CD4-positive, alpha-beta T cell treated with Interleukin-21 for 1 hour (primary cell): ENCODE results near the gene CD83.

Experiments
- DNase-seq: peaks from one replicate; pipeline ENCODE4 v3.0.0-alpha.2; 2020

CD83 gene

GRCh38 chr6:14092316-14092715, 25.3 kb upstream of the CD83 start:
- no peak for DNase-seq

GRCh38 chr6:14092838-14093789, 24.5 kb upstream of the CD83 start:
- no peak for DNase-seq

DNA sequence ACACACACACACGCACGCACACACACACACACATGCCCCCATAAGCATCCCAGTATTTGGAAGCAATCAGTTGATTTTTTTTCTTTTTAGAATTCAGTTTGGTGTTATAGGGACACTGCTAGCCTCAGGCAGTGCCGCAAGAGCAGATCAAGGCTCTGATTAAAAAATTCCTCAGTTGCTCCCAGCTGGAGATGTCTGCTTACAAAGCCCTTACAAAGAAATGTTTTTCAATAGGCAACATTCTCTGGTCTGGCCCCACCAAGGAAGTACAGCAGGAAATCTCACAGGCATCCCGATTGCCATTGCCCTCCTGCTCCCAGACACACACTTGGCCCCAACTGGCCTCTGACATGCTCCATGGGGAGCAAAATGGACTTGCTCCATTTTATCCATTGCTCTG, 22.9 kb upstream of the CD83 start:
- no peak for DNase-seq

- DNase-seq: no peak
Observed at GRCh38 chr6:14095437-14095836, 22.1 kb upstream of the CD83 start.

DNA sequence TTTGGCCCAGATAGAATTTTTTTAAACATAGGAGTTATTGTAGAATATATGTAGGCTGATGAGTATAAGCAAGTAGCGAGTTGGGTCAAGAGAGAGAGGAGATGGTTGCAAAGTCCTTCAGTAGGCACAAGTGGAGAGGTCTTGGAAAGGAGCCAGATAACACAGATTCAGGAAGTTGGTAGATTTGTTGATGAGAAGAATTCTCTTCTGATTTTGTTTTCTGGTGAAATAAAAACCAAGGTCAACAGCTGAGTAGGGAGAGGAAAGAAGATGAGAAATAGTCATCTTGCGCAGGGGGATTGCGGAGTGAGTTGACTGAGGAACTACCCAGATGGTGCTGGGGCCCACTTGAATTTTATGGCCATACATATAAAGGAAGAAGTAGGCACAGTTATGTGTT, 17.4 kb upstream of the CD83 start:
- DNase-seq: no peak

- no peak for DNase-seq
Observed at GRCh38 chr6:14100966-14101365, 16.6 kb upstream of the CD83 start.

DNA sequence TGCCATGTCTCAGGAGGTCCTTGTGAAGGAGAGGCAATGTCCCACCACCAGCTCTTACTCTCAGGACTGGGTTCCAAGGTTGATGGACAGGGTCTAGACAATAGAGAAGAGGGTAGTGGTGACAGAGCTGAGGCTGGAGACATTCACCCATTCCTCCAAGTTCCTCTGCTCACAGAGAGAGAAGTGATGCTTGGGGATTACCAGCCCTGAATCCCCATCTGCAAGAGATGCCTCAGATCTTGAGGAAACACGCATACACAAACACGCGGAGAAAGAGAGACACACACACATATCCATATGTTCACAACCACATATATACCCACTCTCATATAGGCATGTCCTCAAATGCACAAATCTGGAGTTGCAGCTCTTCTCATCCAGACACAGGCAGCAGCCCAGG, 15.2 kb upstream of the CD83 start:
- no peak for DNase-seq

GRCh38 chr6:14105547-14105946, 12.0 kb upstream of the CD83 start:
- no peak for DNase-seq

DNA sequence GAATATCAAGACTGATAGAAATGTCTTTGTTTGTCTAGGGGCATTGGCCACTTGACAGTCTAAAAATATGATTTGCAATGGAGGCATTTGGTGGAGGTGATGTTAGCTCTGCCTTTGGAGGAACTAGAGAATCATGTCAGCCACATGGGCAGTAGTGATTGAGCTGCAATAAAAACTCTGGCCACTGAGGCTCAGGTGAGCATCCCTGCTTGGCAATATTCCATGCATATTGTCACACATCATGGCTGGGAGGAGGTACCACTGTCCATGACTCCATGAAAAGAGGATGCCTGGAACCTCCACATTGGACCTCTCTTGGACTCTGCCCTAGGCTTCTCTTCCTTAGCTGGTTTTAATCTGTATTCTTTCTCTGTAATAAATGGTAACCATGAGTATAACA, 10.6 kb upstream of the CD83 start:
- DNase-seq: no peak

DNA sequence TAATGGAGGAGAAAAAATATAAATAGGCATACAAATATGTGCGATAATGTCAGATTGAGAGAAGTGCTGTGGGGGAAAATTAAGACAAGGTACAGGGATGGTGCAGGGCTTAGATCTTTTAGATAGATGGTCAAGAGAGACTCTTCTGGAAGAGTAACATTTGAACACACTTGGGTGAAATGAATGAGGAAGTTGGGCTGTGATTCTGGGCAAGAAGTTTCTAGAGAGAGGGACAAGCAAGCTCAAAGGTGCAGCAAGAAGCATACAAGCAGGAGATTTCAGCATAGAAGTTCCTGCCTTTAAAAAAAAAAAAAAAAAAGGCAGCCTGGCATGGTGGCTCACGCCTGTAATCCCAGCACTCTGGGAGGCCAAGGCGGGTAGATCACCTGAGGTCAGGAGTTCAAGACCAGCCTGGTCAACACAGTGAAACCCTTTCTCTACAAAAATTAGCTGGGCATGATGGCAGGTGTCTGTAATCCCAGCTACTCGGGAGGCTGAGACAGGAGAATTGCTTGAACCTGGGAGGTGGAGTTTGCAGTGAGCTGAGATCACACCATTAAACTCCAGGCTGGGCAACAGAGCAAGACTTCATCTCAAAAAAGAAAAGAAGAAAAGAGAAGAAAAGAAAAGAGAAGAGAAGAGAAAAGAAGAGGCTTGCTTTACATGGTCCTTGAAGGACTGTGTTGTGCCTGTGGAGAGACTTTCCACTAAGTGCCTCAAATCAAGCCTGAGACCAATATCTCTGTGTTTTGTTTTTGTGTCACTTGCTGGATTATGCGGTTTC, 9.7 kb upstream of the CD83 start:
- no peak for DNase-seq

- peak; percentile 49 for DNase-seq
Observed at GRCh38 chr6:14108571-14109410, 8.8 kb upstream of the CD83 start.

- DNase-seq: no peak
Observed at GRCh38 chr6:14109411-14109826, 8.2 kb upstream of the CD83 start.

- no peak for DNase-seq
Observed at GRCh38 chr6:14110001-14110818, 7.4 kb upstream of the CD83 start.

GRCh38 chr6:14113976-14114375, 3.6 kb upstream of the CD83 start:
- no peak for DNase-seq

DNA sequence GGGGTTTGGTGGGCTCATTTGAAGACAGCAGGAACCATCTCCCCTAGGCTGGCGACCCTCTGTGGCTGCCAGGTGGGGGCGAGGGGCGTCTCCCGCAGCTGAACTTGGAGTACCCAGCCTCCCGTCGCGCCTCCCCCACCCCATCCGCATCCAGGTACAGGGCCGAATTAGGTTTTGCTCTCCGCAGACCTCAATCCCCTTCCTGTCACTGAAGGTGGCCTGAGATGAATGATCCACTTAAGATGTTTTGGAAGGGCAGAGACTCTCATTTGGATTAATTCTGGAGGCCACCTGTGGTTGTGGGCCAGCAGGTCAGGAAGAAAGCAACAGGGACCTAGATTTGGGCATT, 493 bp downstream of the CD83 start:
- no peak for DNase-seq

GRCh38 chr6:14118446-14118845, 874 bp downstream of the CD83 start:
- DNase-seq: no peak

DNA sequence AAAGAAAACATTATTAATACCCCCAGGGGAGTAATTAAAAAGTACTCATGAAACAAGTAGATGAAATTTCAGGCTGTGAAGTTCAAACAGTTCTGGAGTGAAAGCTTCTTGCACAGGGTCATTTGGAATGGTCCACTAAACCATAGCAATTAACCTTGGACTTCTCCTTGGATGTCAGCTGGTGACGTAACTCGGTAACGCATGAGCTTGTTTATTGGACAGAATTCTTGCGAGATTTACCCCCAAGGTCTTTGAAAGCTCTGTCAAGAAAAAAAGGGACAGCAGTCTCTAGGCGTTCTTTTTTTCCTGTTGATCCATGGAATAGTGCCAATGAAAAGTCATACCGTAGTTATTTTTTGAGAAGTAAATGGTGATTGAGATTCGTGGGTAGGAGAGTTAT, 2.2 kb downstream of the CD83 start:
- no peak for DNase-seq

DNA sequence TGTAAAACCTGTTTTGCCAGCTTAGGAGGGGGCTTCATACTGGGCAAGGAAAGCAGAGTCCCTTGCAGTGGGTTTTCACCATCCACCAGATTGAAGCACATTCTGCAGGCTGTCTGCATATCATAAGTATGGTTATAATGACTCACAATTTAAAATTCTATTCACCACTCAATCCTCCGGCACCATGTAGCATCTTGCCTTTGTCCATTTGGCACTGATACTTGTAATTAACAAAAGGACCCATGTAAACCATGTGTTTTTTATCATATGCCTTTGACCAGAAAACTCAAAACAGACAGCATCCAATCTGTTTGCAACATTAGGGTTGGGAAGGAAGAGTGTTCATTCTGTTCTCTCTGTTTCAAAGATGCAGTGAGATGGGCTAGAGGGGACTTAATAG, 3.0 kb downstream of the CD83 start:
- DNase-seq: no peak

GRCh38 chr6:14121936-14122344, 4.4 kb downstream of the CD83 start:
- DNase-seq: peak; percentile 43

DNA sequence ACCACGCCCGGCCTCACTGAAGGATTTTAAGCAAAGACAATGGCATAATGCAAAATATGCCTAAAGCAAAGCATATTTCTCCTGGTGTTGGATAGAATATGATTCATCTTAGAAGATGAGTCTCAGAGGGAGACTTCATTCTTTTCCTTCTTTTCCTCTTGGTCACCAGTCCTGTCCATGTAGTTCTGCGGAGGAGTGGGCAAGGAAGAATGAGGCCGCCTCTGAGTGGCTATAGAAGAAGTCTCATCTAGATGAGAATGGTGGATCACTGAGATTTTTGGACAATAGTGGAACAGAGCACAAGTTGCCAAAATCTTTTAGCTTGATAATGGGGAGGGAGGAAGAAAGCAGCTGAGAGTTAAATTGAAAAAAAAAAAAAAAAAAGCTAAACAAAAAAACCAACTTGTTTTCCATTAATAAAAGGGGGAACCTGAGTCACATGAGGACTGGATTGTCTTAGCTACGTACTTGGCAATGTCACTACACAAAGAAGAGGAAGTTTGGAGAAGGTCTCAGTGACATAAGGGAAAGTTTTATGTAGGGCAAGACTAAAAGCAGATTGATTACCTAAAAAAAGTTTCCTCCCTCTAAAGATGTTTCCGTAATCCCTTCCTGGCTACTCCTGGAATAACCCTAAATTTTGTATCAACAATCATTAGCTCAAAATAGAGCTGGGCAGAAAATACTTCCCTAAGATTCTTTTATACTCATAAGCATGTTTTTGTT, 6.0 kb downstream of the CD83 start:
- DNase-seq: no peak

DNA sequence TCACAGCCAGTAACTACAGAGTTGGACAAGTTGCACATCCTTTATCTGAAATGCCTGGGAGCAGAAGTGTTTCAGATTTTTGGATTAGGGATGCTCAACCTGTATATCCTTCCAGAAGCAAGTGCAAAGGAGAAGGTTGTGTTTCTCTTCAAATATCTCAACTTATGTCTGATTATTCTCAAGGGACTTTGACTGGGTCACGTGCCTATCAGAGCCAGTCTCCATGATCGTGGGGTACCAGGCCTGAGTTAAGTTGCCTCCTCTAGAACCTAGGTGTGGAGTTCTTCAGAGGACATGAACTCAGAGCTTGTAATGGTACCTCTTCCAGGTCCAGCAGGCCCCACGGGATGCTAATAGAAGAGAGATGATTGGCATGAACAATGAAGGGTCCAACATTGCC, 7.8 kb downstream of the CD83 start:
- no peak for DNase-seq

- DNase-seq: no peak
Observed at GRCh38 chr6:14126191-14126590, 8.6 kb downstream of the CD83 start.
